ENCODE measurements around the gene CXCL11.

DNA sequence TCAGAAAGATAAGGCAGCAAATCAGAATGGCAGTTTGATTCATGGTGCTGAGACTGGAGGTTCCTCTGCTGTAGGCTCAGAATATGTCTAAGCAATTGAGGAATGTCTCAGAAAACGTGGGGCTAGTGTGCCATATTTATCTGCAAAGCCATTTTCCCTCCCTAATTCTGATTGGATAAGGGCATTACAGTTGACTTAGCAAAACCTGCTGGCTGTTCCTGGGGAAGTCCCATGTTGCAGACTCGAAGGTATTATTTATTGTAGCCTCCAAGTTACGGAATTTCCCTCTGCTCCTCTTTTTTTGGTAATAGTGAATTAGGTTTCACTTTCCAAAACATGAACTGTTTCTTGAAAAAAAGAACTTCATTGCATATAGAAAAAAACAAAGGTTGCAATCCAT lies 12.5 kb downstream of the CXCL11 start, which contains the start of gene CXCL10:
- TF ChIP-seq CTCF (IDR thresholded peaks at IDR 0.05) (no peak), ZFX (IDR thresholded peaks at IDR 0.05; ENCODE audit: borderline replicate concordance) (no peak)
